DOHH2 (cell line): ENCODE data around the gene OSBPL1A.

Experiments used
- H3F3A ChIP-seq: fragments of 200-600 bp; sonication (generic), shearing (Covaris generic); 2 replicates; pipeline ENCODE4 v1.6.0; 2016; ENCODE audit warnings: antibody characterized with exemption, mild to moderate bottlenecking; ENCODE audit not compliant: control insufficient read depth, insufficient read depth
- H3K27ac ChIP-seq: fragments of 200-600 bp; sonication (generic); 2 replicates; pipeline ENCODE4 v1.5.1; 2014; ENCODE audit warnings: low read depth, mild to moderate bottlenecking, low read length, moderate library complexity
- H3K27me3 ChIP-seq: fragments of 200-600 bp; sonication (generic); 2 replicates; pipeline ENCODE4 v1.6.1; 2014; ENCODE audit warnings: mild to moderate bottlenecking, low read length, mixed read lengths; ENCODE audit not compliant: control insufficient read depth
- H3K36me3 ChIP-seq: fragments of 200-600 bp; sonication (generic); 2 replicates; pipeline ENCODE4 v1.6.1; 2014; ENCODE audit warnings: mild to moderate bottlenecking, low read length, moderate library complexity, mixed read lengths; ENCODE audit not compliant: control insufficient read depth
- H3K4me1 ChIP-seq: fragments of 200-600 bp; sonication (generic); 2 replicates; pipeline ENCODE4 v1.6.1; 2014; ENCODE audit warnings: mild to moderate bottlenecking, low read length, mixed read lengths; ENCODE audit not compliant: control insufficient read depth
- H3K4me2 ChIP-seq: fragments of 200-600 bp; sonication (generic); 2 replicates; pipeline ENCODE4 v1.6.0; 2014; ENCODE audit warnings: mild to moderate bottlenecking, low read length, moderate library complexity
- H3K4me3 ChIP-seq: fragments of 200-600 bp; sonication (generic); 2 replicates; pipeline ENCODE4 v1.5.1; 2014; ENCODE audit warnings: mild to moderate bottlenecking, low read length, mixed read lengths
- H3K79me2 ChIP-seq: fragments of 200-600 bp; sonication (generic); 2 replicates; pipeline ENCODE4 v1.6.1; 2014; ENCODE audit warnings: mild to moderate bottlenecking, low read length, mixed read lengths; ENCODE audit not compliant: control insufficient read depth
- H3K9me2 ChIP-seq: fragments of 200-600 bp; sonication (generic); replicated peaks from 2 replicates; pipeline ENCODE4 v1.6.1; 2014; ENCODE audit warnings: mild to moderate bottlenecking, low read length, mixed read lengths; ENCODE audit not compliant: control insufficient read depth
- H3K9me3 ChIP-seq: fragments of 200-600 bp; sonication (generic); 2 replicates; pipeline ENCODE4 v1.6.1; 2014; ENCODE audit warnings: antibody characterized with exemption, low read length, mixed read lengths; ENCODE audit not compliant: control insufficient read depth, insufficient read depth
- H4K20me1 ChIP-seq: fragments of 200-600 bp; sonication (generic); 2 replicates; pipeline ENCODE4 v1.6.0; 2014; ENCODE audit warnings: low read depth, mild to moderate bottlenecking, antibody characterized with exemption, low read length, moderate library complexity; ENCODE audit not compliant: control insufficient read depth, insufficient read depth
- CTCF ChIP-seq: fragments of 200-600 bp; sonication (generic); IDR thresholded peaks from one replicate; pipeline ENCODE4 v1.5.1; 2014; ENCODE audit warnings: antibody characterized with exemption, mild to moderate bottlenecking, low read depth, low read length; ENCODE audit not compliant: poor library complexity, severe bottlenecking
- EZH2phosphoT487 ChIP-seq: fragments of 200-600 bp; sonication (generic); IDR thresholded peaks from 2 replicates; pipeline ENCODE4 v1.6.1; 2017; ENCODE audit warnings: borderline replicate concordance, mild to moderate bottlenecking, antibody characterized with exemption, low read length, moderate library complexity, mixed read lengths

The OSBPL1A gene

GRCh38 chr18:24276994-24277393 is 120.6 kb downstream of the OSBPL1A start:
- Histone ChIP-seq H3K4me2 (no peak overlapping the region), H3K27me3 (peaks cover 4% of the 10 kb centered on the region; the same call in 1 of the 2 replicates), H3K4me3 (no peak overlapping the region), H3K79me2 (no peaks in the 10 kb centered on the region), H3K9me3 (no peaks in the 10 kb centered on the region), H3F3A (no peaks in the 10 kb centered on the region), H3K4me1 (no peaks in the 10 kb centered on the region), H3K9me2 (no peaks in the 10 kb centered on the region), H3K36me3 (no peaks in the 10 kb centered on the region), H4K20me1 (no peaks in the 10 kb centered on the region), H3K27ac (no peak overlapping the region)
- TF ChIP-seq CTCF (no peak), EZH2phosphoT487 (no peak)

GRCh38 chr18:24274837-24275236 is 122.8 kb downstream of the OSBPL1A start:
- H3K4me2 ChIP-seq = no peak overlapping the region
- no peaks in the 10 kb centered on the region for H3K79me2 ChIP-seq
- no peak overlapping the region for H3K27ac ChIP-seq
- H4K20me1 ChIP-seq = no peaks in the 10 kb centered on the region
- no peaks in the 10 kb centered on the region for H3F3A ChIP-seq
- H3K9me2 ChIP-seq = no peaks in the 10 kb centered on the region
- no peaks in the 10 kb centered on the region for H3K9me3 ChIP-seq
- H3K27me3 ChIP-seq = peaks cover 12% of the 10 kb centered on the region
- H3K4me3 ChIP-seq = no peak overlapping the region
- H3K36me3 ChIP-seq = no peaks in the 10 kb centered on the region
- TF ChIP-seq EZH2phosphoT487 (no peak), CTCF (no peak)
- no peaks in the 10 kb centered on the region for H3K4me1 ChIP-seq

- Histone ChIP-seq H3F3A (no peaks in the 10 kb centered on the region), H3K9me3 (no peaks in the 10 kb centered on the region), H3K27ac (no peak overlapping the region), H3K4me3 (no peak overlapping the region), H3K27me3 (peaks cover 12% of the 10 kb centered on the region), H4K20me1 (no peaks in the 10 kb centered on the region), H3K4me2 (no peak overlapping the region), H3K4me1 (no peaks in the 10 kb centered on the region), H3K9me2 (no peaks in the 10 kb centered on the region), H3K79me2 (no peaks in the 10 kb centered on the region), H3K36me3 (no peaks in the 10 kb centered on the region)
- TF ChIP-seq EZH2phosphoT487 (no peak), CTCF (no peak)
These were observed 124.0 kb downstream of the OSBPL1A start for GRCh38 chr18:24273596-24273995.

GRCh38 chr18:24272229-24272525 is 125.4 kb downstream of the OSBPL1A start:
- Histone ChIP-seq H3K27ac (no peak overlapping the region), H3F3A (no peaks in the 10 kb centered on the region)

More at GRCh38 chr18:24272229-24272525, 125.4 kb downstream of the OSBPL1A start:
- Histone ChIP-seq H3K4me2 (no peak overlapping the region), H3K9me2 (no peaks in the 10 kb centered on the region), H3K27me3 (peaks cover 12% of the 10 kb centered on the region), H3K79me2 (no peaks in the 10 kb centered on the region), H3K4me1 (no peaks in the 10 kb centered on the region), H3K36me3 (no peaks in the 10 kb centered on the region), H4K20me1 (no peaks in the 10 kb centered on the region), H3K9me3 (no peaks in the 10 kb centered on the region), H3K4me3 (no peak overlapping the region)
- no peak for TF ChIP-seq EZH2phosphoT487
- TF ChIP-seq CTCF = no peak
